ENCODE measurements around the gene PAK1IP1. TPM values are rescaled to one million over a fixed set of nuclear protein-coding genes. Genes with fewer than 3 reads are reported as not detected.
"Not testable (repeated sequence)": the region's sequence is repeated elsewhere in the genome, so short reads cannot be mapped to it uniquely, and the experiment has no call there.

The PAK1IP1 gene
- total and polyA plus RNA-seq, 7 donors = 6.6 to 14.6 (median 10.8) TPM

DNA sequence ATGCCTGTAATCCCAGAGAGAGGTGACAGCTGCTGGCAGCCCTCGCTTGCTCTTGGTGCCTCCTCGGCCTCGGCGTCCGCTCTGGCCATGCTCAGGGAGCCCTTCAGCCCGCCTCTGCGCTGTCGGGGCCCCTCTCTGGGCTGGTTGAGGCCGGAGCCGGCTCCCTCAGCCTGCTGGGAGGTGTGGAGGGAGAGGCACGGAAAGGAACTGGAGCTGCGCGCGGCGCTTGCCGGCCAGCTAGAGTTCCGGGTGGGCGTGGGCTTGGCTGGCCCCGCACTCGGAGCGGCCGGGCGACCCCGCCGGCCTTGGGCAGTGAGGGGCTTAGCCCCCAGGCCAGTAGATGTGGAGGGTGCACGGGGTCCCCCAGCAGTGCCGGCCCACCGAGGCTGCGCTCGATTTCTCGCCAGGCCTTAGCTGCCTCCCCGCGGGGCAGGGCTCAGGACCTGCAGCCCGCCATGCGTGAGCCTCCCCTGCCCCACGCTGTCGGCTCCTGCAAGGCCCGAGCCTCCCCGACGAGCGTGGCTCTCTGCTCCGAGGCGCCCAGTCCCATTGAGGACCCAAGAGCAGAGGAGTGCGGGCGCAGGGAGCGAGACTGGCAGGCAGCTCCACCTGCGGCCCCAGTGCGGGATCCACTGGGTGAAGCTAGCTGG, 34.9 kb upstream of the PAK1IP1 start:
- peak overlapping the region in 3 of 4 donors; percentile 30 to 46 (median 37) for H3K4me3 ChIP-seq
- no peaks in the 10 kb centered on the region for H3K4me1 ChIP-seq
- WGBS, 2 donors = 81 to 85% methylated on average over 48 of the region's 48 CpGs
- H3K27me3 ChIP-seq = no peaks in the 10 kb centered on the region
- no peak for TF ChIP-seq POLR2AphosphoS5 (IDR thresholded peaks at IDR 0.05)
- no peak for TF ChIP-seq EP300 (IDR thresholded peaks at IDR 0.05)
- TF ChIP-seq, protein P1, sequence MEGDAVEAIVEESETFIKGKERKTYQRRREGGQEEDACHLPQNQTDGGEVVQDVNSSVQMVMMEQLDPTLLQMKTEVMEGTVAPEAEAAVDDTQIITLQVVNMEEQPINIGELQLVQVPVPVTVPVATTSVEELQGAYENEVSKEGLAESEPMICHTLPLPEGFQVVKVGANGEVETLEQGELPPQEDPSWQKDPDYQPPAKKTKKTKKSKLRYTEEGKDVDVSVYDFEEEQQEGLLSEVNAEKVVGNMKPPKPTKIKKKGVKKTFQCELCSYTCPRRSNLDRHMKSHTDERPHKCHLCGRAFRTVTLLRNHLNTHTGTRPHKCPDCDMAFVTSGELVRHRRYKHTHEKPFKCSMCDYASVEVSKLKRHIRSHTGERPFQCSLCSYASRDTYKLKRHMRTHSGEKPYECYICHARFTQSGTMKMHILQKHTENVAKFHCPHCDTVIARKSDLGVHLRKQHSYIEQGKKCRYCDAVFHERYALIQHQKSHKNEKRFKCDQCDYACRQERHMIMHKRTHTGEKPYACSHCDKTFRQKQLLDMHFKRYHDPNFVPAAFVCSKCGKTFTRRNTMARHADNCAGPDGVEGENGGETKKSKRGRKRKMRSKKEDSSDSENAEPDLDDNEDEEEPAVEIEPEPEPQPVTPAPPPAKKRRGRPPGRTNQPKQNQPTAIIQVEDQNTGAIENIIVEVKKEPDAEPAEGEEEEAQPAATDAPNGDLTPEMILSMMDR (IDR thresholded peaks at IDR 0.05) = no peak
- TF ChIP-seq POLR2A (IDR thresholded peaks at IDR 0.05) = no peak
- no peaks in the 10 kb centered on the region for H3K36me3 ChIP-seq
- no peaks in the 10 kb centered on the region for H3K9me3 ChIP-seq
- intact Hi-C loops (cut with DNase I) = no loop called here
- DNase-seq = no peak
- H3K27ac ChIP-seq = peak overlapping the region in 2 of 4 donors; percentile 52 to 57

DNA sequence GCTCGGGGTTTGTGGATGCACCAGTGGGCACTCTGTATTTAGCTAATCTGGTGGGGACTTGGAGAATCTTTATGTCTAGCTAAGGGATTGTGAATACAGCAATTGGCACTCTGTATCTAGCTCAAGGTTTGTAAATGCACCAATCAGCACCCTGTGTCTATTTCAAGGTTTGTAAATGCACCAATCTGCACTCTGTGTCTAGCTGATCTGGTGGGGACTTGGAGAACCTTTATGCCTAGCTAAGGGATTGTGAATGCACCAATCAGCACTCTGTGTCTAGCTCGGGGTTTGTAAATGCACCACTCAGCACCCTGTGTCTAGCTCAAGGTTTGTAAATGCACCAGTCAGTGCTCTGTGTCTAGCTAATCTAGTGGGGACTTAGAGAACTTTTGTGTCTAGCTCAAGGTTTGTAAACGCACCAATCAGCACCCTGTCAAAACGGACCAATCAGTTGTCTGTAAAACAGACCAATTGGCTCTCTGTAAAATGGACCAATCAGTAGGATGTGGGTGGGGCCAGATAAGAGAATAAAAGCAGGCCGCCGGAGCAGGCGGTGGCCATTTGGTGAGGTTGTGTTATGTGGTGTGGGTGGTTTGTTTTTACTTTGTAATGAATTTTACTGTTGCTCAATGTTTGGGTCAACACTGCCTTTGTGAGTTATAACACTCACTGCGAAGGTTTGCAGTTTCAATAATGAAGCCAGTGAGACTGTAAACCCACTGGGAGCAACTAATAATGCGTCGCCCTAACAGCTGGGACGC, 34.2 kb upstream of the PAK1IP1 start:
- H3K27me3 ChIP-seq; H3K9me3 ChIP-seq; H3K4me1 ChIP-seq; H3K36me3 ChIP-seq; H3K27ac ChIP-seq; intact Hi-C loops (cut with DNase I); DNase-seq: not testable (repeated sequence)
- WGBS, 2 donors = 88 to 96% methylated on average over 11 of the region's 11 CpGs
- H3K4me3 ChIP-seq = peak overlapping the region in 1 of 4 donors; percentile 37

DNA sequence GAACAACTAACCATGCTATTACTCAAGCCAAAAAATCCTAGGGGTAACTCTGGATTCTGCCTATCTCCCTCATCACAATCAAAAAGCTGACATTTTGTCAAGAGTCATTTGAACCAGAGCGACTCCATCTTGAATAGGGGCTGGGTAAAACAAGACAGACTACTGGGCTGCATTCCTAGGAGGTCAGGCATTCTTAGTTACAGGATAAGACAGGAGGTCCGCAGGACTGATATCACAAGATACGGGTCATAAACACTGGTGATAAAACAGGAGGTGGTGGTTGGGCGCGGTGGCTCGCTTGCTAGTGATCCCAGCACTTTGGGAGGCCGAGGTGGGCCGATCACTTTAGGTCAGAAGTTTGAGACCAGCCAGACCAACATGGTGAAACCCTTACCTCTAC, 32.6 kb upstream of the PAK1IP1 start:
- intact Hi-C loops (cut with DNase I) = no loop called here
- 81 to 95% methylated on average over 8 of the region's 8 CpGs for WGBS, 2 donors
- H3K4me3 ChIP-seq = no peak overlapping the region

DNA sequence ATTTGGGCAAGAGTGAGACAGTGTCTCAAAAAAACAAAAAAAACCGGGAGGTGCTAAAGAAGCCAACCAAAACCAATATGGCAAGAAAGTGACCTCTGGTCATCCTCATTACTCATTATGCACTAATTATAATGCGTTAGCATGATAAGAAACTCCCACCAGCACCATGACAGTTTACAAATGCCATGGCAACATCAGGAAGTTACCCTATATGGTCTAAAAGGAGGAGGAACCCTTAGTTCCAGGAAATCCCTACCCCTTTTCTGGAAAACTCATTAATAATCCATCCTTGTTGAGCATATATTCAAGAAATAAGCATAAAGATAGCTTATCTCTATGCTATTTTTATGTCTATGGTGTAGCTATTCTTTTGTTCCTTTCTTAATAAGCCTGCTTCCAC, 32.0 kb upstream of the PAK1IP1 start:
- intact Hi-C loops (cut with DNase I) = no loop called here
- Histone ChIP-seq H3K4me1 (no peaks in the 10 kb centered on the region), H3K36me3 (no peaks in the 10 kb centered on the region), H3K27me3 (no peaks in the 10 kb centered on the region), H3K27ac (no peak overlapping the region), H3K9me3 (no peaks in the 10 kb centered on the region), H3K4me3 (no peak overlapping the region)
- TF ChIP-seq POLR2A (IDR thresholded peaks at IDR 0.05) (no peak), POLR2AphosphoS5 (IDR thresholded peaks at IDR 0.05) (no peak), EP300 (IDR thresholded peaks at IDR 0.05) (no peak)
- TF ChIP-seq, protein P1 (IDR thresholded peaks at IDR 0.05) = no peak
- WGBS, 2 donors = 84 to 97% methylated on average over 2 of the region's 2 CpGs
- DNase-seq = no peak

More for the DNA sequence above, 32.6 kb upstream of the PAK1IP1 start:
- no peak for TF ChIP-seq EP300 (IDR thresholded peaks at IDR 0.05)
- no peak for TF ChIP-seq POLR2A (IDR thresholded peaks at IDR 0.05)
- no peak for TF ChIP-seq POLR2AphosphoS5 (IDR thresholded peaks at IDR 0.05)
- TF ChIP-seq, protein P1 (IDR thresholded peaks at IDR 0.05) = no peak
- no peak overlapping the region for H3K27ac ChIP-seq
- H3K4me1 ChIP-seq = no peaks in the 10 kb centered on the region
- H3K9me3 ChIP-seq = no peaks in the 10 kb centered on the region
- no peak for DNase-seq
- no peaks in the 10 kb centered on the region for H3K36me3 ChIP-seq
- no peaks in the 10 kb centered on the region for H3K27me3 ChIP-seq

DNA sequence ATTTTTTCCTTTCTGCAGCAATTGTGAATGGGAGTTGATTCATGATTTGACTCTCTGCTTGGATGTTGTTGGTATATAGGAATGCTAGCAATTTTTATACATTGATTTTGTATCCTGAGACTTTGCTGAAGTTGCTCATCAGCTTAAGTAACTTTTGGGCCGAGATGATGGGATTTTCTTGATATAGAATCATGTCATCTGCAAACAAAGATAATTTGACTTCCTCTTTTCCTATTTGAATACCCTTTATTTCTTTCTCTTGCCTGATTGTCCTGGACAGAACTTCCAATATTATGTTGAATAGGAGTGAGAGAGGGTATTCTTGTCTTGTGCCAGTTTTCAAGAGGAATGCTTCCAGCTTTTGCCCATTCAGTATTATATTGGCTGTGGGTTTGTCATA, 29.2 kb upstream of the PAK1IP1 start:
- 45 to 47% methylated on average over 1 of the region's 1 CpG for WGBS, 2 donors
- H3K27me3 ChIP-seq; DNase-seq; H3K9me3 ChIP-seq; intact Hi-C loops (cut with DNase I); H3K4me1 ChIP-seq; H3K36me3 ChIP-seq; H3K4me3 ChIP-seq; H3K27ac ChIP-seq: not testable (repeated sequence)
